ENCODE measurements around the gene EHD3.

DNA sequence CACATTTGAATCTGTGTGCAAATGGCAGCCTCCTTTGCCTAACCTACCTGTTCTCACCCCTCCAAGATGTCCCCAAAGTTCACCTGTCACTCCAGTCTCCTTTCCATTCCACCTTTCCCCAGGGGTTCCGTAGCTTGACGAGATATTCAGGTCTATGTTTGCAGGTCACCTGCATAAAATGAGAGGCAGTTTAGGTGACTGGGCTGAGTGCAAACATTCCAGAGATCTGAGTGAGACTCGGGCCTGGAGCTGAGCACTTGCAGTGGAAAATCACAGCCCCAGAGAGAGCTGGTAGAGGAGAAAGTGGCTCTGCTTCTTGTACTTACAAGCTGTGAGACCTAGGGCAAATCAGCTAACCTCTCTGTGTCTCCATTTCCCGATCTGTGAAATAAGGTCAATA lies 36.8 kb upstream of the EHD3 start:
- TF ChIP-seq, protein P1, sequence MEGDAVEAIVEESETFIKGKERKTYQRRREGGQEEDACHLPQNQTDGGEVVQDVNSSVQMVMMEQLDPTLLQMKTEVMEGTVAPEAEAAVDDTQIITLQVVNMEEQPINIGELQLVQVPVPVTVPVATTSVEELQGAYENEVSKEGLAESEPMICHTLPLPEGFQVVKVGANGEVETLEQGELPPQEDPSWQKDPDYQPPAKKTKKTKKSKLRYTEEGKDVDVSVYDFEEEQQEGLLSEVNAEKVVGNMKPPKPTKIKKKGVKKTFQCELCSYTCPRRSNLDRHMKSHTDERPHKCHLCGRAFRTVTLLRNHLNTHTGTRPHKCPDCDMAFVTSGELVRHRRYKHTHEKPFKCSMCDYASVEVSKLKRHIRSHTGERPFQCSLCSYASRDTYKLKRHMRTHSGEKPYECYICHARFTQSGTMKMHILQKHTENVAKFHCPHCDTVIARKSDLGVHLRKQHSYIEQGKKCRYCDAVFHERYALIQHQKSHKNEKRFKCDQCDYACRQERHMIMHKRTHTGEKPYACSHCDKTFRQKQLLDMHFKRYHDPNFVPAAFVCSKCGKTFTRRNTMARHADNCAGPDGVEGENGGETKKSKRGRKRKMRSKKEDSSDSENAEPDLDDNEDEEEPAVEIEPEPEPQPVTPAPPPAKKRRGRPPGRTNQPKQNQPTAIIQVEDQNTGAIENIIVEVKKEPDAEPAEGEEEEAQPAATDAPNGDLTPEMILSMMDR (IDR thresholded peaks at IDR 0.05), result no peak
- TF ChIP-seq POLR2A (IDR thresholded peaks at IDR 0.05), result no peak
